Type B pancreatic cell (in vitro differentiated cells): ENCODE data around the gene S100A13. TPM values are rescaled to one million over a fixed set of nuclear protein-coding genes. Genes with fewer than 3 reads are reported as not detected.

Experiments
- DNase-seq: peaks from one replicate; pipeline ENCODE4 v3.0.0; 2021; ENCODE audit warnings: mixed read lengths; ENCODE audit not compliant: unreplicated experiment; ENCODE audit errors: extremely low spot score
- H3K27ac Mint-ChIP-seq: 2 replicates; pipeline ENCODE4 v1.8.0; 2021; ENCODE audit warnings: mild to moderate bottlenecking, mixed read lengths
- H3K27me3 Mint-ChIP-seq: 2 replicates; pipeline ENCODE4 v1.8.0; 2021; ENCODE audit warnings: mixed read lengths
- H3K36me3 Mint-ChIP-seq: 2 replicates; pipeline ENCODE4 v1.8.0; 2021; ENCODE audit warnings: mixed read lengths
- H3K4me1 Mint-ChIP-seq: one replicate; pipeline ENCODE4 v1.8.0; 2021; ENCODE audit warnings: mixed read lengths; ENCODE audit not compliant: unreplicated experiment
- H3K4me3 Mint-ChIP-seq: 2 replicates; pipeline ENCODE4 v1.8.0; 2021; ENCODE audit warnings: mild to moderate bottlenecking, mixed read lengths
- H3K9me3 Mint-ChIP-seq: 2 replicates; pipeline ENCODE4 v1.8.0; 2021; ENCODE audit warnings: mixed read lengths
- total RNA-seq: library from RNA; stranded (reverse); gene quantifications from 2 replicates; pipeline ENCODE4 v1.2.1, GENCODE V29; 2021; ENCODE audit warnings: low replicate concordance
- TF ChIP-seq, protein P1 (sequence below): fragments of 200-600 bp; sonication (generic); conservative IDR thresholded peaks from 2 replicates; pipeline ENCODE4 v1.5.0; 2021; ENCODE audit warnings: antibody characterized with exemption, mild to moderate bottlenecking

Gene S100A13
- total RNA-seq, 1 donor from 2014 or later, result 58.3 TPM

DNA sequence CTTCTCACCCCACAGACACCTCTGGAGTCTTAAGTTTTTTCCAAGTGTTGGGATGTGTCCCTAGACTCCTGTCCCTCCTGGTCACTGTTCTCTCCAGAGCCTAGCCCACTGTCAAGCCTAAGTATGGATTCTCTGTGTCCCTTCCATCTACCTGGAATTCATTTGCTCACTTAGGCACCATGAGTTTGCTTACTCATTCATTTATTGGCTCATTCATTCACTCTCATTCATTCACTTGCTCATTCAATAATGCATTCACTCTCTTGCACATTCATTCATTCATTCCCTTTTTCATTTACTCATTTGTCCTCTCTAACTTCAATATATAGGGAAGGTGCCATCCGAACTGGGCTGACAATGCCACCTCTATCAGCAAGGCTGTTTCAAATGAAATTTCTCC, 15.9 kb downstream of the S100A13 start:
- DNase-seq, result no peak
- Mint-ChIP-seq H3K27me3 (no peaks in the 10 kb centered on the region), H3K4me3 (peak overlapping the region; percentile 80), H3K27ac (peak overlapping the region; percentile 54), H3K36me3 (no peaks in the 10 kb centered on the region), H3K9me3 (no peaks in the 10 kb centered on the region), H3K4me1 (peaks cover 46% of the 10 kb centered on the region)
- TF ChIP-seq, protein P1, sequence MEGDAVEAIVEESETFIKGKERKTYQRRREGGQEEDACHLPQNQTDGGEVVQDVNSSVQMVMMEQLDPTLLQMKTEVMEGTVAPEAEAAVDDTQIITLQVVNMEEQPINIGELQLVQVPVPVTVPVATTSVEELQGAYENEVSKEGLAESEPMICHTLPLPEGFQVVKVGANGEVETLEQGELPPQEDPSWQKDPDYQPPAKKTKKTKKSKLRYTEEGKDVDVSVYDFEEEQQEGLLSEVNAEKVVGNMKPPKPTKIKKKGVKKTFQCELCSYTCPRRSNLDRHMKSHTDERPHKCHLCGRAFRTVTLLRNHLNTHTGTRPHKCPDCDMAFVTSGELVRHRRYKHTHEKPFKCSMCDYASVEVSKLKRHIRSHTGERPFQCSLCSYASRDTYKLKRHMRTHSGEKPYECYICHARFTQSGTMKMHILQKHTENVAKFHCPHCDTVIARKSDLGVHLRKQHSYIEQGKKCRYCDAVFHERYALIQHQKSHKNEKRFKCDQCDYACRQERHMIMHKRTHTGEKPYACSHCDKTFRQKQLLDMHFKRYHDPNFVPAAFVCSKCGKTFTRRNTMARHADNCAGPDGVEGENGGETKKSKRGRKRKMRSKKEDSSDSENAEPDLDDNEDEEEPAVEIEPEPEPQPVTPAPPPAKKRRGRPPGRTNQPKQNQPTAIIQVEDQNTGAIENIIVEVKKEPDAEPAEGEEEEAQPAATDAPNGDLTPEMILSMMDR, result no peak

DNA sequence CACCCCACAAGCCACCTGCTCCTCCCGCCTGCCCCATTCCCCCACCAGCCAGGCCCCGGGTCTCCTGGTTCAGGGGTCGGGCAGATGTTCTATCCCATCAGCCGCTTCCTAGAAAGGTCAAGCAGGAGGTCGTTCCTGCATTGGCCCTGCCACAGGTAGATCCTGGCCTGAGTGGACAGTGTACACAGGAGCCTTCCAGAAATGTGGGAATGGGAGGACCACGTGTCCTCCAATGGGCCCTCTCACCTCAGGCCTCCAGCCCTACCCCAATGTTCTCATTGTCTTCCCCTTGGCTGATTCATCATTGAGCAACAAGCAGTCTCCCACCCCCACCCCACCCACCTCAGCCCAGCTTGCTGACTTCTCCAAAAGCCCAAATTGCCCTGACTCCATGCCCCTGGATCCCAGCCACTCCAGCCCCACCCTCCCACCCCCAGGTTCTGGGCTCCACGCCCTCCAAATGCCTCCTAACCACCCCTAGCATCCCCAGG, 16.4 kb downstream of the S100A13 start:
- Mint-ChIP-seq H3K4me1 (peaks cover 41% of the 10 kb centered on the region), H3K27ac (peak overlapping the region; percentile 54), H3K4me3 (peak overlapping the region; percentile 86), H3K9me3 (no peaks in the 10 kb centered on the region), H3K36me3 (no peaks in the 10 kb centered on the region), H3K27me3 (no peaks in the 10 kb centered on the region)
- TF ChIP-seq, protein P1, result no peak
- DNase-seq, result no peak

DNA sequence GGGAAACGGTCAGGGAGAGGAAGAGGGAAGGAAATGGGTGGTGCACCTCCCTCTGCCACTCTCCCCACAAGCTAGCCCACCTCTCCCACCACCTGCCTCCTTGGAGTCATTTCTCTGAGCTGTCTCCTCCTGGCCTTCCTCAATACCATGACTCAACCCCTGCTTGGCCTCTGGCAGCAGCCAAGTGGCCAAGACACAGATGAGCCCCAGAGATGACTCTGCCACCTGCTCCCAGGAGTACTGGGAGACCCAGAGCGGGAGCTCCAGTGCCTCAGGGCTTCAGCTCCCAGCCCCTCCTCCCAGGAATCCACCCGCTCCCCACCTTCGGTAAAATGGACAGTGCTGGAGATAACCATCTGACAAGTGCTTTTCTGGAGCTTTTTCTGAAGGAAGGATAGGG, 17.0 kb downstream of the S100A13 start:
- H3K4me3 Mint-ChIP-seq, result peak overlapping the region; percentile 86
- H3K27ac Mint-ChIP-seq, result peak overlapping the region; percentile 92
- H3K4me1 Mint-ChIP-seq, result peaks cover 41% of the 10 kb centered on the region
- no peak for DNase-seq
- H3K9me3 Mint-ChIP-seq, result no peaks in the 10 kb centered on the region
- no peaks in the 10 kb centered on the region for H3K36me3 Mint-ChIP-seq
- no peaks in the 10 kb centered on the region for H3K27me3 Mint-ChIP-seq
- TF ChIP-seq, protein P1, result no peak

DNA sequence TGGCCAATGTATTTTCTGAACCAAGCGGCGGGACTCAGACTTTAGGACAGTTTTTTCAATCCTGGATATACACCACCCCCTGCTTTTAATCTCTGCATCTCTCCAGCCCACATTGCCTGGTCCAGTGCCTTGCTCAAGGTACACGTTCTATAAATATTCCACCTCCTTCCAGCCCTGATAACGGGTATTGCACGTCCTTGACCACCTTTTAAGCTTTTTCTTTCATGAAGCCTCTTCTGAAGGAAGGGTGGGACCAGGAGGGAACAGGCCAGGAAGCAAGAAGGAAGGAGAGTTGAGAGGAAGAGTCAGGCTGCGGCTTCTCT, 17.8 kb downstream of the S100A13 start:
- Mint-ChIP-seq H3K27ac (peak overlapping the region; percentile 92), H3K4me1 (peaks cover 40% of the 10 kb centered on the region), H3K36me3 (no peaks in the 10 kb centered on the region), H3K4me3 (peak overlapping the region; percentile 86), H3K27me3 (no peaks in the 10 kb centered on the region), H3K9me3 (no peaks in the 10 kb centered on the region)
- TF ChIP-seq, protein P1, result no peak
- DNase-seq, result no peak

DNA sequence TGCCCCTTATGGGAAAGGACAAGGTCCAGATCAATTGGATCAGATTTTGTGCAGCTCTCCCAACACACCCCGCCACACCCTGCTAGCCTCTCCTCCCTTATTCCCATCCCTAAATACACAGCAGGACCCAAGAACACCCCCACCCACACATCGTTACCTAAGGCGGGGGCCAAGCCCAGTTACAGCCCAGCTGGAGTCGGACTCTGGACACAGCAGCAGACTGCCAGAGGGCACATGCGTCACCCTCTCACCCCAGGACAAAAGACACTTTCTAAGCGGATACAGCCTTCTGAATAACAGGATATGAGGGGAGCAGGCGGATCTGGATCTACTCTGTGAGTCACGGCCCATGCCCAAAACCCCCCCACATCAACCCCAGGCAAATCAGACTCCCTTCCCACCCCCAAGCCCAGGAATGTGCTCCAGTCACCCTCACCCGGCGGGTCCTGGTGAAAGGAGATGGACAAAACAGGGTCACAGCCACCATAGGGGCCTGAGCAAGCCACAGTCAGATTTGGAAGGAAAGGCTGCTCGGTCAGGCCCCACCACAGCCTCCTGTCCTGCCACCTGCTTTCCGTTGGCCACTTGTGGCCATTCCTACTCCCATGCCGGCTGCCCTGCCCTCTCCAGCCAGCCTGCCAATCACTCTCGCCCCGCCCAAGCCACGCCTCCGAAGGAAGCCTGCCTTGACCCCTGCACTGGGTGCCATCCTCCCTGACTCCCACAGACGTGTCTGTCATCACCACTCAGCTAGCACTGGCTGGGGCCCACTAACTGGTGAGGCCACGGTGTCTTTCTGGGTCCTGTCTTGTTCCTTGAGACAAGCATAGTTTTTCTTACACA, 18.3 kb downstream of the S100A13 start:
- peak overlapping the region; percentile 86 for H3K4me3 Mint-ChIP-seq
- peaks cover 35% of the 10 kb centered on the region for H3K4me1 Mint-ChIP-seq
- no peak for DNase-seq
- H3K36me3 Mint-ChIP-seq, result no peaks in the 10 kb centered on the region
- no peaks in the 10 kb centered on the region for H3K9me3 Mint-ChIP-seq
- H3K27ac Mint-ChIP-seq, result peak overlapping the region; percentile 92
- H3K27me3 Mint-ChIP-seq, result no peaks in the 10 kb centered on the region
- TF ChIP-seq, protein P1, result no peak
